Fibroblast of pulmonary artery (primary cell): ENCODE measurements around the gene TCERG1L.

Experiments used
- DNase-seq: peaks from one replicate; pipeline ENCODE4 v3.0.0-alpha.2; 2010; ENCODE audit warnings: low read depth
- H3K4me3 ChIP-seq: replicated peaks from 2 replicates; pipeline ENCODE4 v1.5.1; 2011; ENCODE audit warnings: low read depth, mild to moderate bottlenecking, control low read depth, low read length, moderate library complexity
- TF ChIP-seq, protein P1 (sequence below): IDR thresholded peaks from 2 replicates; pipeline ENCODE4 v1.5.1; 2011; ENCODE audit warnings: mild to moderate bottlenecking, control low read depth, low read length, inconsistent platforms; ENCODE audit errors: missing control alignments

The TCERG1L gene

DNA sequence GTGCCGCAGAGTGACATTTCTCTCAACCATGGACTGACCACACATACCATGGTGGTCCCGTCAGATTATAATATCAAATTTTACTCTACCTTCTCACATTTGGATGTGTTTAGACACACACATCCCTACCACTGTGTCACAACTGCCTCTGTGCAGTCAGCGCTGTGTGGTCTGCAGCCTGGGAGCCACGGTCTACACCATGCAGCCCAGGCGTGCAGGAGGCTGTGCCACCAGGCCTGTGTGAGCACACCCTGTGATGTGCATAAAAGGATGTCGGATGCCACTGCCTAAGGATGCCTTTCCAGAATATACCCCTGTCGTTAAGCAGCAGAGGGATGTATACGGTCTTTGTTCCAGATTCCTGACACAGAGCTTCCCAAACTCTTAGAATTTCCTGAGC, 150.4 kb downstream of the TCERG1L start:
- no peak overlapping the region for H3K4me3 ChIP-seq
- no peak for DNase-seq
- TF ChIP-seq, protein P1, sequence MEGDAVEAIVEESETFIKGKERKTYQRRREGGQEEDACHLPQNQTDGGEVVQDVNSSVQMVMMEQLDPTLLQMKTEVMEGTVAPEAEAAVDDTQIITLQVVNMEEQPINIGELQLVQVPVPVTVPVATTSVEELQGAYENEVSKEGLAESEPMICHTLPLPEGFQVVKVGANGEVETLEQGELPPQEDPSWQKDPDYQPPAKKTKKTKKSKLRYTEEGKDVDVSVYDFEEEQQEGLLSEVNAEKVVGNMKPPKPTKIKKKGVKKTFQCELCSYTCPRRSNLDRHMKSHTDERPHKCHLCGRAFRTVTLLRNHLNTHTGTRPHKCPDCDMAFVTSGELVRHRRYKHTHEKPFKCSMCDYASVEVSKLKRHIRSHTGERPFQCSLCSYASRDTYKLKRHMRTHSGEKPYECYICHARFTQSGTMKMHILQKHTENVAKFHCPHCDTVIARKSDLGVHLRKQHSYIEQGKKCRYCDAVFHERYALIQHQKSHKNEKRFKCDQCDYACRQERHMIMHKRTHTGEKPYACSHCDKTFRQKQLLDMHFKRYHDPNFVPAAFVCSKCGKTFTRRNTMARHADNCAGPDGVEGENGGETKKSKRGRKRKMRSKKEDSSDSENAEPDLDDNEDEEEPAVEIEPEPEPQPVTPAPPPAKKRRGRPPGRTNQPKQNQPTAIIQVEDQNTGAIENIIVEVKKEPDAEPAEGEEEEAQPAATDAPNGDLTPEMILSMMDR, result no peak

DNA sequence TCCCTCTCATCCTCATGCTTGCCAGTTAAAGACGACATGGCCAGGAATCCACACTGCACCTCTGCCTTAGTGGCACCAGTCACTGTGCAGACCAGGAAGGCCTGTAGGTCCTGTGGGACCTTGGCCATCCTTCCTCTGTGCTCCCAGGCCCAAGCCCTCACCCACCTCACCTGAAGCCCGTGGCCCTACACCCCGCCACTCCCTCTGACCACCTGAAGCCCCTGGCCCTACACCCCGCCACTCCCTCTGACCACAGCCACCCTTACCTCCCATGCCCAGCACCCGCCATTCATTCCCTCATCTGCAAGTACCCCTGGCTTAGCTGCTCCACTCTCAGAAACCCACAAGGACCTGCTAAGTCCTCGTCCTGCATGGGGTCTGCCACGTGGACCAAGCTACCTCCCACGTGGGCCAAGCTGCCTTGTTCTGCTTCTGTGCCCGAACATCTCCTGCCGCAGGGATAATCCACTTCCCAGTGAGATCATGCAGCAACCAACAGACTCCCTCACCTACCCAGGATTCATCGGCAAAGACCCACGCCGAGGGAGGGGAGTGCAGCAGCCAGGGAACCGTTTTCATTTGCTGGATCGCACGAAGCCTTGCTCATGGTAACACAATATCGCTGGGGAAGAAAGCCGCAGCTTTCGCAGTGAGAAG, 151.2 kb downstream of the TCERG1L start:
- H3K4me3 ChIP-seq, result no peak overlapping the region
- DNase-seq, result no peak
- TF ChIP-seq, protein P1, result no peak

DNA sequence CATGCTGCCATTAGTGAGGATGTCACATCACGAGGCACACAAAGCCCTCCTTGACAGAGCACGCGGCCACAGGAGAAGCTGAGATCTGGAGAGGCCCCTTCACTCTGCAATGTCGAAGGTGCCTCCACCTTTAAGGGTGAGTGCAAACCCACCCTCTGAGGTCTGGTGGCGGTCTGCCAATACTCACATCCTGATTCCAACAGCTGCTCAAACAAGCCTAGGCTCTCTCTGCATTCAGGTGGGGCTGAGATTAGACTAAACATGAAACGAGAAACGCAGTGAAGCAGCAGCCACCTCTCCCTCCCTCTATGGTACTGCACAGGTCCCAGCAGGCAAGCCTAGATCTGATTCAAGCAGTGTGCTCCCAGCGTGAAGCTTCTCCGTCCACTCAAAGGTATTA, 151.8 kb downstream of the TCERG1L start:
- TF ChIP-seq, protein P1, result no peak
- H3K4me3 ChIP-seq, result no peak overlapping the region
- DNase-seq, result no peak

DNA sequence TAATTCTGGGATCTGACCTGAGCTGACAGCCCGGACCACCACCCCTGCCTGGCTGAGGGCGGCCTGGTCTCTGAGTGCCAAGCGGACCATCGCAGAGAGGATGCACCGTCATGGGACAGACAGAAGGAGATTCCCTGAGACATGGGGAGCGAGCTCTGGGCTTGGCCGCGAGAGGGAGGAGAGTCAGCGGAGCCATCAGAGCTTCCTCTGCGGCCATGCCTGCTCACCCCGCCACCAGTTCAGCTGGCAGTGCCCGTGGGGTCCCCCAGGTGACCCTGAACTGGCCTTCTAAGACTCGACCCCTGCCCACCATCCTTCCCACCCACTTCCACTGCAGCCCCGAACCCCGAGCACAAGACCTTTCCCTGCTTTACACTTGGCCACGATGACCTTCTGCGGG, 152.8 kb downstream of the TCERG1L start:
- no peak overlapping the region for H3K4me3 ChIP-seq
- no peak for DNase-seq
- TF ChIP-seq, protein P1, result no peak

DNA sequence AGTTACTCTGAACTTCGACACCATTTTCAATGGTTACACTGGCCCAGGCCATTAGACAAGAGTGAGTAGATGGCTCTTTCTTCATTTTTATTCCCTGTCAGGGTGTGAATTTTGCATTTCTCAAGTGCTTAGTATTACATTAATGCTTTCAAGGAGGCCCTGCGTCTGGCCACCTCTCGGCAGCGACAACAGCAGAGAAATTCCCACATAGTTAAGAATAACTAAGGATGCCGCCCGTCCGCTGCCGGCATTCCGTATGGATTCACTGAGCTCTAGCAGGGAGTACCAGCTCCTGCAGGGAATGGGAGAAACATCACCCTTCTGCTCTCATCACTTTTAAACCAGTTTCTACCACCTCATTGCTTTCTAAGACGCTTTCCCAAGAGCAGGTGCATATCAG, 153.6 kb downstream of the TCERG1L start:
- TF ChIP-seq, protein P1, result no peak
- no peak overlapping the region for H3K4me3 ChIP-seq
- DNase-seq, result no peak

DNA sequence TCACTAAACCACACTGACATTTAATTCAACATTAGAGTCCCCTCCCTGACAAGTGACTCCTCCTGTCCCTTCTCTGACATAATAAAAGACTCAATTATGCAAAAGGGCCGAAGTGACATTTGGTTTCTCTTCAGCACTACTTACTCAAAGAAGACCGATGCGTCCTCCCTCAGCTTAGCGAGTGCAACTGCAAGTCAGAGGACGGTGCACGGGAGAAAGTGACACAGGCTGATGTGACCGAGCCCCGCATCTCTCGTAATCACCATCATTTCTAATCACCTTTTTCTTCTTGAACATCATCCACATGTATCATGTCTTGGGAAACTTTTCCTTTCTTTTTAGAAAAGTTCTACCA, 155.7 kb downstream of the TCERG1L start:
- no peak for DNase-seq
- TF ChIP-seq, protein P1, result no peak
- no peak overlapping the region for H3K4me3 ChIP-seq

DNA sequence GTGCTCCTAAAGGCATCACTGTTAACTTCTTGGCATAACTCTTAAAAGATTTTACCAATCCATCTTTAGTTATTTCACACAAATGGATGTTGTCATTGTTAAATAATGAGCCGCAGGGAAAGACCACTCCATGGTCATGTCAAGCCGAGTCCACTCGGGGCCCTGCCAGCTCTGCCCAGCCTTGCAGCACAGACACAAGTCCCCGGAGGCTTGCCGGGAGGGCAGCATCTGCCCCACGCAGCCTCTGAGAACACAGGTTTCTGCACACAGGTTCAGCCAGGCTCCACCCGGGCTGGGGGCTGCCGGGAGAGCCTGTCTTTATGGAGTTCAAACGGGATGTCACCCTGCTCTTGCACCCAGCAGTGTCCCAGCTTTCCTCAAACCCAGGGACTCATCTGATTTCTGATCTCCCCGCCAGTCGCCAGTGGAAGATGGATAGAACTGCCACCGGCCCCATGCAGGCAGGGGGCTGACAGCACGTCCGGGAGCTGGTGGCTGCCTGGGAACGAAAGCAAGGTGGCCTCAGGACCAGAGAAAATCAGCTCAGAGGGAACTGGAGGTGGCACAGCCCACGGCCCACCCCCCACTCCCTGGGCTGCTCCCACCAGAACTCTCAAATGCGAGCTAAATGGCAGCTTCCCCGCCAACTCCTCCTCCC, 156.2 kb downstream of the TCERG1L start:
- TF ChIP-seq, protein P1, result no peak
- DNase-seq, result no peak

More for the DNA sequence above, 156.2 kb downstream of the TCERG1L start:
- H3K4me3 ChIP-seq, result no peak overlapping the region
